UCSD-AML1 (cell line): ENCODE results near the gene DEAF1.
"Not testable (repeated sequence)": the region's sequence is repeated elsewhere in the genome, so short reads cannot be mapped to it uniquely, and the experiment has no call there.

Experiments
- DNase-seq: peaks from one replicate; lab custom pipeline; 2025; ENCODE audit not compliant: unreplicated experiment; lab: John Stamatoyannopoulos, UW

The DEAF1 gene

DNA sequence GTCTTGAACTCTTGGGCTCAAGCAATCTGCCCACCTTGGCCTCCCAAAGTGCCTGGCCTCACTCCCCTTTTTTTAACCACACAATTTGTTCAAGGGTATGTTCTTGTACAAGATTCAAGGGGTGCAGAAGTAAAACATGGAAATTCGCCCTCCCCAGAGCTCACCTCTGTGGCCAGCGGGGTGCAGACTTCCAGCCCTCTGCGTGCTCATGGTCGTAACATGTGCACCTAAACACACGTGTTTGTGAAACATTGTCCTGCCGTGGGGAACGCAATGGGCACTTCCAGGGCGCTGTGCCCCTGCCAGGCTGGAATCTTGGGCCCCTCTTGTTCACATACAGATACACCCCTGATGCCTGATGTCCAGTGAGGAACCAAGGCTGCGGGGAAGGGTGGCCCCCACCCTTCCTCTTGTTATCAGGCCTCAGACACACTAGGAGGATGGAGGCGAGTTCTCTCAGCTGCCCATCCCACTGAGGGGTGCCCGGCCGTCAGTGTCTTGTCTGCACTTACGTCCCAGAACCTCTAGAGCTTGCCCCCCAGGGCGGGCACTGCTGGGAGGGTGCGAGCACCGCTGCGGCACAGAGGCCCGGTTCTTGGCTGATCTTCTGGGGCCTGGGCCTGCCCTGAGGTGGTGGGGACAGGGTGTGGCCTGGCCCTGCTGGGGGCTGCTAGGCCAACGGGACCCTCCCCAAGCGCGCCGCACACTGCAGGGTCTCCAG is 6.9 kb upstream of the DEAF1 start:
- no peak for DNase-seq

DNA sequence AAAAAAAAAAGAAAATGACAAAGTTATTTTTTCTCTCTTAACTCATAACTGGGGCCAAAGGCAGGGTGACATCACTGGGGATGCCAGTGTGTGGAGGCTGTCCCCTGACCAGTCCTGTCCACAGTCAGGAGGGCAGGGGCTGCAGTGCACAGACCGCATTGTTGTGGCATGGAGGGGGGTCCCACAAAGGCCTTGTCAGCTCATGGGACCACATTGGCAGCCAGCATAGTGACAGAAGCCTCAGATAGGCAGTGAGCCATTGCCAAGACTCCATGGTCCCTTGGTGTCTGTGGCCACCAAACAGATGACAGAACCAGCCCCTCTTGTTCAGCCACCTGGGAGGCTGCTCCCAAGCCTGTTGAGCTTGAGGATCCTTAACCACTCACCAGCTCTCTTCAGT is 4.7 kb upstream of the DEAF1 start:
- DNase-seq = no peak

DNA sequence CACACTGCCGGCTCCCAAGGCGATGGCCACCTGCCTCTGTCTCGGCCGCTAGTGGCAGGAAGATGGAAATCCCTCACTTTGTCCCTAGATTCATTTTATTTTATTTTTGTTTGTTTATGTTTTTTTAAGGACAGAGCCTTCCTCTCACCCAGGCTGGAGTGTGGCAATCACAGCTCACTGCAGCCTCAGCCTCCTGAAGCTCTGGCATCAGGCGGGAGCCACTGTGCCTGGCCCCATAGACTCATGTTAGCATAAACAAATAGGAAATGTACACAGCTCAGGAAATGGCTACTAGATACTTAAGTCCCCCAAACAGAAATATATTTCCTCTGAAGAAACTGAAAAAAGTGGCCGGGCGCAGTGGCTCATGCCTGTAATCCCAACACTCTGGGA is 4.1 kb upstream of the DEAF1 start:
- no peak for DNase-seq

DNA sequence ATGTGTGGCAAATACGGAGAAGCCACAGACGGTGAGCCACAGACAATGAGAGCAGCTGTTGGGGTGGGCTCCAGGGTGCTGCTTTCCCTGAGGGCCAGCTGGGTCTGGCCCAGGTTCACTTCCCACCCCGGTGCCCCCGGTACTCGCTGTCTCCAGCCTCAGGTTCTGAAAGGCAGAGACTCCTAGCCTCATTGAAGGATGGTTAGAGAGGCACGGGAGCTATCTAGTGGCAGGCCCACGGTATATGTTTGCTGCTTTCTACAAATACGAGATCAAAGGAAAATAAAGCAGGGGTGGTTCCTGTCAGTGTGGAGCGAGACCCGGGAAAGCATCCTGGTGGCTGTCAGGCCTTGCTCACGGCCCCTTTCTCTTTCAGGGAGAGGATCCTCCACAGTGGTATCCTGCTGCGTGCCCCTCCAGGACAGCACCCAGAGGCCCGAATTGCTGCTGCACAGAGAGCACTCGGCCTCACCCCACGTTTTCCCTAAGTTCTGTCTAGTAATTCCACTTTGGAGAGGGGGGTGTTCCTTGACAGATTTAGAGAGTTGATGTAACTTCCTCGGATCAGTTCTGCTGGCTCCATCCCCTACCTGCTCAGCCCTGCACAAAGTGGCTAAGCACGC is 3.6 kb upstream of the DEAF1 start:
- no peak for DNase-seq

DNA sequence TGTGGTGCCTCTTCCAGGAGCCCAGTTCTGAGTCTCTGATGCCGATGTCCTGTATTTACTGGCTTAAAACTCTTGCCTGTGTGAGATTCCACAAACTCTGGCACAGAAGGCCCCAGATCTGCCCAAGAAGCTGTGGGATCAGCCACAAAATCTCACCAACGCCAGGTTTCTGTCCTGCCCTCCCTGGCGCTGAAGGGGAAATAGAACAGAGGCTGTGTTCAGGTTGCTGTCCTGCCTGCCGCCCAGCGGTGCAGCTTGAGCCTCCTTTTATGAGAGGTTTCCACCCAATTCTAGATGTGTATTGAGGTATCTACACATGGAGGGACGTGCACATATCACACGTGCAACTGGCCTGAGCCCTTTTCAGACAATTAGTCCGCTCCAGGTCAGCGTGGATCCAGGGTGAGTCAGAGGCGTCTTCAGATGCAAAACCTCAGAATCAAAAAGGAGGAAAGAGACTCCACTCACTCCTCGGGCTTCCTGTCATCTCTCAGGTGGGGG is 2.8 kb upstream of the DEAF1 start:
- DNase-seq = no peak

DNA sequence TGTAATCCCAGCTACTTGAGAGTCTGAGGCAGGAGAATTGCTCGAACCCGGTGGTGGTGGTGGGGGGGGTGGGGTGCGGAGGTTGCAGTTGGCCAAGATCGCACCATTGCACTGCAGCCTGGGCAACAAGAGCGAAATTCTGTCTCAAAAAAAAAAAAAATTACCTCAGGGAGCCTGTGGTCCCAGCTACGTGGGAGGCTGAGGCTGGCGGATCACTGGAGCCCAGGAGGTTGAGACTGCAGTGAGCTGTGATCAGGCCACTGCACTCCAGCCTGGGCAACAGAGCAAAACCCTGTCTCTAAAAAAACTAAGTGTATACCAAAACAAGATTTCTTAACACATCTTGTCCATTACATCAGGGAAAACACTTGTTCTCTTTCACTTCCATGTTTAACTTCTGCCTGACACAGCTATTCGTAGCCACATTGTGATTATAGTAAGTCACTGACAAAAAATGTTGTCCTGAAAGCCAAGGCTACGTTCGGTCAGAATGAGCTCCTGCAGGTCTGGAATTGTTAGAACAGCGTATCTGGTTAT is 2.0 kb upstream of the DEAF1 start:
- no peak for DNase-seq

DNA sequence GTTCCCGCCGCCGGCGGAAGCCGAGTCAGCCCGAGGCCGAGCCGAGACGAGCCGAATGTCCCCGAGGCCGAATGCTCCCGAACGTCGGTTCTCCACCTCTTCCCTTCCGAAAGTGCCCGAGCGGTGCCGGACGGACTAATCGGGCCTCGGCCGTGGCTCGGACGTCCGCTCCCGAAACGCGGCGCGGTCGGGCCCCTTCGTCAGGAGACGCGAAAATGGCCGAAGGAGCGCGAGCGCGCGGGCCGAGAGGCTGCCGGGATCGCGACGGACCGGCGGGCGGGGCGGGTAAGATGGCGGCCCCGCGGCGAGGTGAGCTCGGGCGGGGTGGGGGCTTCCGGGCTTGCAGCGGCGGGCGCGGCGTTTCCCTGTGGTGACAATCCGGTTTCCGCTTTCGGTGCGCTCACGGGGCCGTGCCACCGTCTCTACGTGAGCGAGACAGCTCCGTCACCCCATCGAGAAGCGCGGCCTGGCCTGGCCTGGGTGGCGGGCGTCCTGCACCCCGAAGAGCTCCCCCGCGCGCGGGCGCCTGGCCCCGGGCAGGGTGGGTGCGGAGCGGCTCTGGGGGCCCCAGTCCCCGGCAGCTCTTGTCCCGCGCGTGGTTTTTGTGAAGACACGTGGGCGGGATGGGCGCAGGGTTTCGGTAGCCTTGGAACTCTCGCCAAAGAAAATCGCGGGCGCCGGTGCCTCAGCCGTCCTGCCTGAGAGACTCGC is 671 bp upstream of the DEAF1 start, which contains the start of gene TMEM80:
Gene TMEM80 (plus strand): TSS at position 279 of the 711 bp plus-strand sequence. CDS start 12 bp downstream, at position 291.
- peak; percentile 99 for DNase-seq

DNA sequence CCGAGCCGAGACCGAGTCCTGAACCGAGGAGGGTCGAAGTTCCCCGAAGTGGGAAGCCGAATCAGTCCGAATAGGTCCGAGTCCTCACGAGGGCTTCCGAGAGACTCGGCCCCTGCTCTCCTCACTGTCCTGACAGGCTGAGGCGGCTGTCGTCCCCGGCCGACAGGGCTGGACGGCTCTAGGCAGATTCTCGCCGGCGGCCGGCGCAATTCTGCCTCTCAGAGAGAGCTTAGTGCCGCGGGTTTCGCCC is 191 bp upstream of the DEAF1 start:
- no peak for DNase-seq

DNA sequence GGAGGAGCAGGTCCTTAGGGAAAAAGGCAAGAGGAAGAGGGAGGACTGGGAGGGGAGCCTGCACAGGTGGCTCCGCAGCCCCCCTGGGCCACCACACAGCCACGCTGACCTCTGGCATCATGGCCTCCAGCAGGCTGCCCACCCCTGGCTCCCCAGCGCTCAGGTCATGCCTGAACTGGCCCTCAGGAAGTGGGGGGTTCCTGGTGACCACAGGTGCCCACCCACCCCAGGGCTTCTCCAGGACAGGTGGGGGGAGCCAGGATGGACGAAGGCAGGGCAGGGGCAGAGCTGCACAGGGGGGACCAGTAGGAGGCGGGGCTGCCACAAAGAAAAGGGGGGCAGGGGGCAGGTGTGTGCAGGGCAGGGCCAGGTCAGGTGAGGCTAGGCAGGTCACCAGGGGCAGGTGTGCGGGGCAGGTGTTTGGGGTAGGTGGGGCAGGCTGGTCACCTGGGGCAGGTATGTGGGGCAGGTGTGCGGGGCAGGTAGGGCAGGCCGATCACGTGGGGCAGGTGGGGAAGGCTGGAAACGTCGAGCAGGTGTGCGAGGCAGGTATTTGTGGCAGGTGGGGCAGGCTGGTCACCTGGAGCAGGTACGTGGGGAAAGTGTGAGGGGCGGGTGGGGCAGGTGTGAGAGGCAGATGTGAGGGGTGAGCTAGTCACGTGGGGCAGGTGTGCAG is 997 bp downstream of the DEAF1 start:
- no peak for DNase-seq

DNA sequence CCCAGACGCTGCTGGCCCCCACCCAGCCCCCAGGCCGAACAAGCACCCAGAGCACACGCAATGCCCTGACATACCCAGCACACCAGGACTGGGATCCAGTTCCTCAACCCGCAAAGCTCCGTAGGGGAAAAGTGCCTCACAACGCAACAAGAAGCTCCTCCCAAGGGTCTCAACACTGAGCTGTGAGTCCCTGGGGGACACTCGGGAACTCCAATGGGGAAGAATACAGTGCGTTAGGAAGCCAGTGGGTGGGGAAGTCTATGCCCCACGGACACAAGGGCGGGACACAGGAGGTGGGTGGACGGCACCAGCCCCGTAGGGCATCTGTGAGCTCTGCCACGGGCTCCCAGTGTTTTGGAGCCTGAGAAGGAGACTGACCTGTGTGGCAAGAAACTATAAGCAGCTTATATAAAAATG is 1.6 kb downstream of the DEAF1 start:
- peak; percentile 44 for DNase-seq

DNA sequence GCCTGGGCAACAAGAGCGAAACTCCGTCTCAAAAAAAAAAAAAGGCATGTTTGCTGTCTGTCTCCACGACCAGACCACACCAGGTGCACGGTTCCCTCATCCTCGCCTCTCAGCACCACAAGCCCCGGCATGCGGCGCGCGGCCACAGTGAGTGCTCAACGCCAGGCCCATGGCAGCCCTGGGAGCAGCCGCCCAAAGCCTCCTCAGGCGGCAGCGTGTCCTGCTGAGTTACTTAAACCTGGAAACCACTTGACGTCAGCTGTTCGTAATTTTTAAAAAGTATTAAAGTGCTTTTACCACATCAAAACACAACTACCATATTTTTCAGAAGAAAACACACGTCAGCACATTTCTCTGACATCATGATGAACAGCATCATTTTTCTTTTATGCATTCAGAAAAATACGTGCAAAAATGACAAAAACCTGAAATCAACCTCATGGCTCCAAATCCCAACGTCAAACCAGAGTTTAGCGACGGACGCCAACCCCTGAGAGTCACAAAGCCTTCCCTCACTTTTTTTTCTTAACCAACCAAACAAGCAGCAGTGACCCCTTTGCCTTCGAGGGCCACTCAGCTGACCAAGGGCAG is 2.1 kb downstream of the DEAF1 start:
- DNase-seq = no peak

DNA sequence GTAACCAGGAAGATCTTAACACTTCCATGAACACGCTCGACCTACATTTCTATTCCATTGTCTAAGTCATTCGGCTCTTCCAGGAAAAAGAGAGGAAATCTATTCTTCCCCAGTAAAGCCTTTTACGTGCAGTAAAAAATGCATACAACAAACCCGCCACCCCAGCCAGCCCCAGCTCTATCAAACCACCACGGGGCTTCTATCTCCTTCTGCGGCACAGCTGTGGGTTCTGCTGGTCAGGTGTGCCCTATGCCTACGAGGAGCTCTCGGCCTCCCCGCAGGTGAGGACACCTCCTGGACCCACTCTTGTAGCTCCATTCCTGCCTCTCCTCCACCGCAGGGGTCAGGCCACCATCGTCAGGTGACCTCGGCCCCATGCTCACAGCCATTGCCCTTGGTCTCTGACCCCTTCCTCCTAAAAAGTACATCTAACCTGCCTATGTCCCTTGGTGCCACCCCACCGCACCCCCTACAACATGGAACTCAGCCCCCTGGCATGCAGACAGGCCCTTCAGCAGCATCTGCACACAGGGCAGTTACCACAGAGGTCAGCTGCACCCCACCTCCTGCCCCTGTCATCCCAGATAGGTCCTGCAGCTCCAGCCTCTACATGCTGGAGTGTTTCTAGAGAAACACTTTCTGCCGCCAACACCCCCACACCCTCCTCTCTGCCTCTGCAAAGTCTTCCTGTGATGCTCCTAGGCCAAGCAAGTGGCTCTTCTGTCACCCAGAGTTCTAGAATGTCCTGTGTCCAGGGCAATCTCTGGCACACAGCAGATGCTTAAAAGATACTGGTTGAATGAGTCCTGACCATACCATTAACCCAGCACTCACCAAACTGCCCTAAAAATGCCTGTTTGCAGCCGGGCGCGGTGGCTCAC is 3.1 kb downstream of the DEAF1 start:
- DNase-seq = no peak

DNA sequence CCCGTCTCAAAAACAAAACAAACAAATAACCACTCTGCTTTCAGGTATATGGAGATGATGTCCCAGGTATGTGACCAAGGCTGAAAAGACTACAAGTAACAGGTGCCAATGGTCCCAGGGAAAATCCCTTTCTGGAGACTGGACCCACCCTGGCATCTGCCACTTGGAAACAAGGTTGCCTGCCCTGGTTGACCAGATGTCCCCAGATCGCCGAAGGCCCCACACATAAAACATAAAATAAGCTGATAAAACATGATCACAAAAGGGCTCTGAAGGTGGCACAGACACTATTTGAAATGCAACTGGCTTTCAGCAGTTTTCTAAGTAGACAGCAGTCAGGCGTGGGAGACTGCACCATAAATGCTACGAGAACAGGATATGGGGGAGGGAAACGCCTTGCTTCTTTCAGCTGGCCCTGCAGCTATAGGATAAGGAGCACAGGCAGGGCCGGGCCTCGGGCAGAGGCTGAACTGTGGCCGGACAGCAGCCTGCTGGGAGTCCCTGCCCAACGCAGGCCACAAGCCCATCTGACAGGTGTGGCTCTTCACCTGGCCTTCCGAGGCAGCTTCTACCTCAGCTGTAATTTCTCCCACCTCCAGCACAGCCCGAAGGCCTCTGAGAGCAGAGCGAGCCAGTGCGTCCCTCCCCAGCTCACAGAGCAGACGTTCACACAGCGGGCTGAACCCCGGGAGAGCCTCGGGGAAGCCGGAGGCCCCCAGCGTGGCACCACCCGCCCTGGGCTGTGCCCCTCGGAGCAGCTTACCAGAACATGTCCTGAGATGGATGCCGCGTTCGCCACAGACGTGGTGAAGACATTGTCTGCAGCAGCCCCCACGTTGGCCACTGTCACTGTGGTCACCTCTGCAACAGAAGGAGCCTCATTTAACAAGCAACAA is 4.0 kb downstream of the DEAF1 start:
- DNase-seq = peak; percentile 54

DNA sequence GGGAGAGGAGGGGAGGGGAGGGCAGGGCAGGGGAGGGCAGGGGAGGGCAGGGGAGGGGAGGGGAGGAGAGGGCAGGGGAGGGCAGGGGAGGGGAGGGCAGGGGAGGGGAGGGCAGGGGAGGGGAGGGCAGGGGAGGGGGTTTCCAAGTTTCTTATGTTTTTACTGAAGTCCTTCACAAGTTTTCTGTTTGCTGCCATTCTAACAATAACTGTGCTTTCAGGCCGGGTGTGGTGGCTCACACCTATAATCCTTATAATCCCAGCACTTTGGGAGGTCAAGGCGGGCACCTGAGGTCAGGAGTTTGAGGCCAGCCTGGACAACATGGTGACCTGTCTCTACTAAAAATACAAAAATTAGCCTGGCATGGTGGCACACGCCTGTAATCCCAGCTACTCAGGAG is 4.8 kb downstream of the DEAF1 start:
- DNase-seq = not testable (repeated sequence)

DNA sequence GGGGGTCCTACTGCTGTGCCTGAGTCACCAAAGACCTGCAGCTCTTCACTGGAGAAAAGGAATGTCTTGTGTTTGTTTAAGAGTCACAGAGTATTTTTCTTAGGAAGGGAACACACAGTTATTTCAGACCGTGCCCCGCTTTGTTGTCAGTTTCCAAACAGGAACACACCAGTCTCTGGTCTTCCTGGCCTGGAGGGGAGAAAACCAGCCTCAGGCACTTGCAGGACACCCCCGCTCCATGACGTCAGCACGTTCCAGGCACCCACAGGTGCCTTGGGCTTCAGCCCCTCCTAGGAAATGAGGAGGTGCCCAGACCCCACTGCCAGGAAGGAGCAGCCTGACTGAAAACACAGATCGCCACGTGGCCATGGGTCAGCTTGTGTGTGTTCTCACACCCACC is 5.4 kb downstream of the DEAF1 start:
- DNase-seq = no peak

DNA sequence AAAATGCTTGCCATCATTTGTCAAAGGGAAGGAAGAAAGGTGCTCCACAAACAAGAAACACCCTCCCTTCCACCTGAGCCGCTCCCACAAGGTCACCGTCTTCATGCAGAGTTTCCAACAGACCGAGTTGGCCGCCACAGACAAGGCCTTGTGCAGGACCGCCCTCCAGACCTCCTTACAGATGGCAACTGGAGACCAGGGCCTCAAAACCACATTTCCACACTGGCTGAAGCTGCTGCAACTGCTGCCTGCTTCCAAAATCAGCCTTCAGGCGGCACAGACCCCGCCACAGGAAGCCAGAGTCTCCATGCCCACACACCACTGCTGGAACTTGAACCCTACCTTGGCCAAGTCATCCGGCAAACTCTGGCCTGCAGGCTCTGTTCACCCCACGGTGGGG is 6.3 kb downstream of the DEAF1 start:
- DNase-seq = peak; percentile 55

DNA sequence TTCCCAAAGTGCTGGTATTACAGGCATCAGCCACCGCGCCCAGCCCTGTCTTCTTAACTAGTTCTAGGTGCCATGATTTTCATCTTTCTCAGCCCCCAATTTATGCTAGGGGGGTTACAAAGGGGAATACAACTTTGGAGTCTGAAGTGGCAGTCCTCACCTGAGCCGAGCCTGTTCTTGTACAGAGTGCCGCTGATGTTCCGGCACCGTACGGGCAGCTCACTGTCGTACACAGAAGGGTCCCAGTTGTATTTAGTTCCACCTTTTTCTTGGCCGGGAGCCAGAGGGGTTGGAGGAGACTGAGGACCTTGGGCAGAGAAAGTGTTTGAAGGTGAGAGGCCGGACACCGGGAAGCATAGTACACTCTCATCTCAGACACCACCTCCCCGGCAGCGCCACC is 7.3 kb downstream of the DEAF1 start:
- no peak for DNase-seq

DNA sequence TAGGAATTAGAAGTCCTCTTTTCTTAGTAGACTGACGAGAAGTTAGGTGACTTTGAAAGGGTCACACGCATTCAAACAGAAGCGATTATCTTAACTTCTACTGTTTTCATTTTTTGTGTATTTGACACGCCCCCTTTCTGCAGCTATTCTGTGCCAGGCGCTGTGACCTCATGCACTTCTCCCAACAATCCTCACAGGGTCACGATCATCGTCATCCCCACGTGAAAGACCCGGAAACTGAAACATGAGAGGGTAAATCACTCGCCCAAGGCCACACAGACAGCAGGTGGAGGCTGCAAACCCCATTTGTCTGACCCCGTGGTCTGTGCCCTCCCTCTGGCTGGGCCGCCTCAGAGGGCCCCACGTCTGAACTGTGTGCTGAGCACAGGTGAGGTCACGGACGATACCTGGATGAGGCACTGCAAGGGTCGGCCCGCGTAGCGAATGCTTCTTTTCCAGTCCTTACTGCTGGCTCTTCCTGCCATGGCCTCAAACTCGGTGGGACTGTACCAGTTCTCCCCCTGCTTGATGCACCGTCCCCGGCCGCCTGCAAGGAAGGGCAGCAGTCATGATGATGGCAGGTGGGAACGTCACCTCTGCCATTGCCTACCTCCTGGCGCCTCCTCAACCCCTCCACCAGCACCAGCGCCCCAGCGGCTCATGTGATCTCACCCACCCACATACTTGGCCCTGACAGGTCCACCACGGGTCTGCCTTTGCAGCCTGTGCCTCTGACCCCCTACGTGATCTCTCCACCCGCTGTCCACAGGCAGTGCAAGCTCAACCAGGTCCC is 8.4 kb downstream of the DEAF1 start:
- no peak for DNase-seq
